GM21717 (cell line): Measurements from ENCODE around the gene C8A.

ENCODE experiments used
- ATAC-seq: cut with Tn5 transposase; IDR thresholded peaks from one replicate; pipeline ENCODE4 v1.9.1; 2021; ENCODE audit warnings: mild to moderate bottlenecking, moderate library complexity; ENCODE audit not compliant: unreplicated experiment

The C8A gene

DNA sequence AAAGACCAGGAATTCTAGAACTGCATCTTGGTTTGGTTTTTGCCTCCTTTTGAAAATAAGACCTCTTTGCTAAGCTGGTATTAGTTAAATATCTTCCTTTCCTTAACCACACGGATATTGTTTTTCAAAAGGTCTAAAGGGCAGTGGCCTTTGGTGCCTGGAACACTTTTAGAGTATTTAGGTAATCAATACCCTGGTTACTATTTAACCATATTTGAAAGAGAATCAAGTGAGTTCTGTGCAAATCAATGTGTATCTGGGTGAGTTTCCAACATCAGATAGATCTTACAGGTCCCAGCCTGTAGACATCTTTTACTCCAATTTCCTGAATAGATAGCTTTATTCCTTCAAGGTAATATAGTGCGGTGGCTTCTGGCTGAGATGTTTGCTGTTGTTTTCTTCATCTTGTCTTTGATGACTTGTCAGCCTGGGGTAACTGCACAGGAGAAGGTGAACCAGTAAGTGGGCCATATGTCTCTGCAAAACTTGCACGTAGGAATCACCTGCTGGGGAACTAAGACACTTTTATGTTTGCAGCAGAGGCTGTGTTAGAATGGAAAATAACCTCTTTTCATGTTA, at the start of gene C8A:
Gene C8A, plus strand, starts transcription at position 277 of the 579 bp plus-strand sequence. Its CDS starts 105 bp downstream, at position 382.
- no peak for ATAC-seq

DNA sequence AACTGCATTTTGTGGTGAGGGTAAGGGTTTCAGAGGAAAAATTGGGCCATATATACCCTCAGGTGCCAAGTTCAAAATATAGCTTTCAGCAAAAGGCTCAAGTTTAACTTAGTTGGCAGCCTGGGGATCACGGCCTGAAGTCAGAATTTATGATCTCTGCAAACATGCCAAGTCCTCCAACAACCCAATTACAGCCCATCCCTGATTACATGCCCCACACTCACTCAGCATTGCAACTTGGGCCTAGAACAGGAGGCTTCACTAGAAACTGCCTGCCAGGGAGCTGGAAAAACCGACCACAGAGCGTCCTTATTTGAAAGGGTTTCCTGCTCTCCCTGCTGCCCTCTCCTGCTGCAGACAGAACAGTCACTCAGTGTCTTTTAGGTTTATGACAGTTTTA, 47.8 kb upstream of the C8A start:
- ATAC-seq = no peak

DNA sequence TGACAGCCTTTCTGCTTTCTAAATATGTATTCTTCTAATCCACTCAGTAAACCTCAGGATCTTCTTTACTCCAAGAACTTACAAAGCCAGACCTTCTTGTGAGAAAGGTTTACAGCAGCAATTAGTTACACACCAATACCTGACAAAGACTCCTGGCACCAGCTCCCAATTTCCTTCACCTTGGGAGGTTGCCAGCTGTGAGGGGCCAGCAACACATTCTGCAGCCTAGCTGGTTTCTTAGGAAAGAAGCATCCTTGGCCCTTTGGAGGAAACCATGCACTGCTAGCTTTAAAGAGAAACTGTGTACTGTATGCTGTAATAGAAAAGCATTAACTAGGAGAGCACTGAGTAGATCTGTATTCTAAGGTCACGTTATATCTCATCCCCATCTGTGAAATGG, 46.2 kb upstream of the C8A start:
- no peak for ATAC-seq

DNA sequence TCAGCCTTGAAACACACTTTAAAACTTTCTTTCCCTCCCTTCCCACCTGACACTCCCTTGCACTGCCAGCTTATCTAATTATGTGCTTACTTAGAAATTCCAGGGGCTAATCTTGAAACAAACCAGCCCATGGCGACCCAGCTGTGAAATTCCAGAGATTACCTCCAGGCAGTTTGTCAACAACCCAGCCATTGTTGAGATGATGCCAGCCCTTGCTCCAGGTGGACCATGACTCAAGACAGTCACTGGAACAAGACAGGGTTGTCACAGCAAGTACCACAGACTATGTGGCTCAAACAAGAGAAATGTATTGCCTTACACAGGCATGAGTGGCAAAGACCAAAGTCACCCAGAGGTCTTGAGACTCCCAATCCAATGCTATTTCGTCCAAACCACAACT, 43.3 kb upstream of the C8A start:
- ATAC-seq = no peak

DNA sequence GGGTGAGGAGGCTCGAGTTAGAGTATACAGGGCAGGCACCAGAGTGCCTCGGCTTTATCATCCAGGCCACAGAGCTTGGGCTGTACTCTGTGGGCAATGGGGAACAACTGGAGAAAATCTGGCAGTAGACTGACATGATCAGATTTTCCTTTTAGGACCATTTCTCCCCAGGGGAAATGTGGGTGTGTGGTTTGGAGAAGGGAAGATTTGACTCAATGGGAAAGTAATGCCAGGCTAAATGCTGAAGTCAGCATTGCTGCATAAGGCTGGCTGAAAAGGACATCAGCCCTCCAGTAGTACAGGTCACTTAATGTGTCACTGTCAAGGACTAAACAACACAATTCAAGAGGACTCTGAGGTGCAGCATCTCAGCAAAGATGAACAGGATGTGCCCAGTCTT, 40.4 kb upstream of the C8A start:
- no peak for ATAC-seq

DNA sequence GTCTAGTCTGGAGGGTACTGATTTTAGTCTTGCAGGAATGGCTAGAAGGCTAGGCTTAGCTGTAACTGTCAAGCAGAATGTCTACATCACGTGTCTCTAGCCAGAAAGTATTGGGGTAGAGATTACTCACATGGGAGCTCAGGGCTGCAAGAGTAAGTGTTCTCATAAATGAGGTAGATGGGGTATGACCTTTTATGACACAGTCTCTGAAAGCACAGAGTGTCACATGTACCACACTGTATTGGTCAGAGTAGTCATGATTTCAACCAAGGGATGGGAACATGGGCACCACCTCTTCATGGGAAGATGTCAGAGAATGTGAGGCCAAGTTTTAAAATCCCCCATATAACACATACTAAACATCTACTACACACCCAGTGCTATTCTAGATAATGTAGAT, 38.3 kb upstream of the C8A start:
- ATAC-seq = no peak

DNA sequence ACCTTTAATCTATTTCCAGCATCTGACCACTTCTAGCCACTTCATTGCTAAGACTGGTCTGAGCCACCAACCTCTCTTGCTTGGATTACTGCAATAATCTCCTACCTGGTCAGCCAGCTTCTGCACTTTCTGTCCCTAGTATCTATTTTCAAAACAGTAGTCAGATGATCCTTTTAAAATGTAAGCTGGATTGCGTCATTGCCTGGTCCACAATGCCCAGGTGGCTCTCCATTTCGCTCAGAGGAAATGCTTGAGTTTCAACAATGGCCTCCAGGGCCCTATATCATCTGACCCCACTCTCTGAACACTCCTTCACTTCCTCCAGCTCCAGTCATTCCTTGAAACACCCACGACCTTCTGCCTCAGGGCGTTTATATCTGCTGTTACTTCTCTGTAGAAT, 37.7 kb upstream of the C8A start:
- peak; percentile 69 for ATAC-seq

DNA sequence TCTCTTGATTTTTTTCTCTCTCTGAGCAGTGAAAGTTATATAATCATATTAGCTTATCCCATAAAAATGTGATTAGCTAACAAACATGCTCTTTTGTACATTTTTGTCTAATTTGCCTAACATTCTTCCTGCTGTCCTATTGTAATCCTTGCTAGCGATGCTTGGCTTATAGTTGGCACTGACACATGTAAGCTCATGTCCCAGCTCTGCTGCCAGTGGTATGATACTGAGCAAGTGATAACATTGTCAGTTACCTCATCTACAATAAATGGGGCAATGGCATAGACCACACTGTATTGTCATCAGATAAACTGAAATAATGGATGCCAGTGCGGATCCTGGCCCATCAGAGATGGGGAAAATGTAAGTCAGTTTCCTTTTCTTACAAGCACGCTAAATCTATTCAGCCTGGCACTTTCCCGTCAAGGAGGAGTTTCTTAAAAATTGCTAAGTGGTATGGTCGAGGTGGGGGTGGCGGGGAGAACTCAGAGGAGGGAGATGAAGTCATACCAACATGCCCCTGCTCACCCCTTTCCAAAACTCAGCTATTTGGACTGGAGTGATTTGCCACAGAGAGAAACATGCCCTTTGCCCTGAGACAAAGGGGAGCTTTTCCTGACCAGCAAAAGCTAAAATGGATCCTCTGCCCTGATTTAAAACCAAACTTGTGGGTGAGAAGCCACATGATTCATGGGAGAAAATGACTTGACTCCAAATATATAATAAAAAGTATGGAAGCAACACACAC, 36.7 kb upstream of the C8A start:
- no peak for ATAC-seq

DNA sequence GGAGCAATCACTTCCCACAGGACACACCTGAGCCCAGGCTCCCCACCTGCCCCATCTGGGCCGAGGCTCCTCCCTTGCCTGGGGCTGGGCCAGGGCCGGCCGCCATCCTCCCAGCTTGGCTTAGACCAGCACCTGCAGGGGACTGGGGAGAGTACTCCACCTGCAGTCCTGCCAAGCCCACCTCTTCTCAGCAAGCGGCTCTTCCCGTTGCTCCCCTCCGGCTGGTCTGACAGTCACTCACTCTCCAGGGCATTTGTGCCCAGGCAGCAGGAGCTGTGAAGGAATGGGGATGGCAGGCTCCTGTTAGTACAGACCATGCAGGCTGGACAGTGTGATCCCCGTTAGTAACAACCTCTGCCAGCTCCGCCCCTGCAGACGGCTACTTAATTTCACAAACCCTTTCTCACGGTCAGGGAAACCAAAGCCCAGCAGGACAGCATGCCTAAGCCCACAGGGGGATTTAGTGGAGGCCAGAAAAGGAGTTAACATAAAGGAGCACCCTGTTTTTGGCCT, 35.2 kb upstream of the C8A start, which contains the start of gene FYB2:
Gene FYB2, minus strand, starts transcription at position 18 of the 513 bp plus-strand sequence. CDS start 114 bp downstream, outside the sequence.
- no peak for ATAC-seq

DNA sequence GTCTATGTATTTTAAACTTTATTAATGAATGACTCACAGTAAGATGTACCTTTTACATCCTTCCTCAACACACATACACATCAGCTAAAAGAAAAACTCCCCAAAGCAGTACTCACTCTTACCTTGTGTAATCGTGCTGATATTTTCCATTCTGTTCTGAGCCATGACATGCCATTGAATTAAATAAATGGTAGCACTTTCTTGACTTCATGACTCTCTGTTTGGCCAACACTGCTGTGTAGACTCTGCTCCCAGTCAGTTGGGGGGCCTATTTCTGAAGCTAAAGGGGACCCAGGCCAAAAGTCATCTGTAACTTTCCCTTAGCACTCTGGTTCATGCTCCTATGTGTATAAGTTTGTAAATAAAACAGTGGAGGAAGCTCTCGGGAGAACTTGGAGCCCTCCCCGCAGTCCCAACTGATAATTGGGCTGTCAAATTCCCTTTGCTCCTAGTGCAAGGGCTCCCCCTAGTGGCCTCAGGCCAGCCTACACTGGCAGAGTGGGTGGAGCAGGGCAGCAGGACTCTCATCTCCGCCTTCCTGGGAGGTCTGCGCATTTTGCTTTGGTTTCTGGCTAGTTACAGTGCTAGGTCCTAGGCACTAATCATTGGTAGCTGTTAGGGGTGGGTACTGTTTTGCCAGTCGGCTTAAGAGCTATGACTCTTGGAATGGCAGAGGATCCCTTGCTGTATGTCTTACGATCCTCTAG, 33.7 kb upstream of the C8A start:
- peak; percentile 73 for ATAC-seq

DNA sequence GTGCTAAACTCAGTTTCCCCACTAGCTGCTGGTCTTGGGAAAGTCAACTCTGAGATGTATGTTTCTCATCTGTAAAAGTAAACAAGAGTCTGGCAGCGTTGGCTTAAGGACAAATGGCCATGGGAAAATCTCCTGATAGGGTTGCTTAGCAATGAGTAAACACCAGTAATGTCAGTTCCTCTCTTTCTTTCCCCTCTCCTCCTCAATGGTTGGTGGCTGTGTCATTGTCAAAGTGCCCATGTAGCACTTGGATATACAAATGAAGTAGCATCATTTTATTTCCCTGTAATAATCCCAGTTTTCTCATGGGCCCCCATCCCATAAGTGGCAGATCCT, 33.2 kb upstream of the C8A start:
- ATAC-seq = no peak

DNA sequence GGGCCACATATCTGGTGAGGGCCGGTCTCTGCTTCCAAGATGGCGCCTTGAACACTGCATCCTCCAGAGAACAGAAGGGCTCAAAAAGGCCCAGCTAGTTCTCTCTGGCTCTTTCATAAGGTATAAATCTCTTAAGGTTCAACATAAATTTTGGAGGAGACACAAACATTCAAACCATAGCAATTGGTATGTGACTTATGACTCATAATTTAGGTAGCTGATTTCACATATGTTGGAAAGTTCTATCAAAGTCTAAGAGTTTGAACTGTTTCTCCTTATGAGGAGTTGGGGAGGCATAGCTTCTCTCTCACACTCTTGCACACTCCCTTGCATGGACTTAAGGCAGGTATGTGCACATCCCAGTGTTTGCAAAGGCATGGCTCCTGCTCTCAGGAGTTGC, 30.3 kb upstream of the C8A start:
- no peak for ATAC-seq

DNA sequence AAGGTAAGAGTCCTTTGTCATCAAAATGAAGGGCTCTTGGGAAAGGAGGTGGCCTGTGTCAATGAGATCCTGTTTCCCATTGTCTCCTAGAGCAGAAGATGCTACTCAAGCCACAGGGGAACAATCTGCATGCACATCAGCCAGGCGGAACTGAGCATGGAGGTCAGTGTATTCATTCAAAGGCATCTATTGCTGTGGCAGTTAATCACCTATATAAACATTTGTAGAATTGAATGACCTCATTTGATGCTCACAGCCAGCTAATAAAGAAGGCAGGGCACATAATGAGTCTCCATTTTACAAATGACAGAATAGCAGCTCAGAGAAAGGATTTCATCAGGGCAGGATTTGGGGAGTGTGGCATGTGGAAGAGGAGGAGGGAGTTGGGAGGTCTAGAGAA, 29.7 kb upstream of the C8A start:
- no peak for ATAC-seq

DNA sequence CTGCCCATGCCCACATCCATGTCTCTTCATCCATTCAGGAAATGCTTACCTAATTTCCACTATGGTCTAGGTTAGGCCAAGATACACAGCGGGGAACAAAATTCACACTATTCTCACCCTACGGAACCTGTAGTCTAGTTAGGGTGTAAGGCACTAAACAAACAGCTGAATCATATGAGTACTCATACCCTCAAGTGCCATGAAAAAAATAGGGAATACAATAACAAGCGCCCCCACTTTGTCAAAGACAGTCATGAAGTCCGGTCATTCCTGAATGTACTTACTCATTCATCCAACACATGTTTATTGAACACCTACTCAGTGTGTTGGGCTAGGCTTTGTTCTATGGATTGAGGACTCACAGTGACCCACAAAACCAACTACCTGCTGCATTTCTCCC, 29.2 kb upstream of the C8A start:
- ATAC-seq = no peak

DNA sequence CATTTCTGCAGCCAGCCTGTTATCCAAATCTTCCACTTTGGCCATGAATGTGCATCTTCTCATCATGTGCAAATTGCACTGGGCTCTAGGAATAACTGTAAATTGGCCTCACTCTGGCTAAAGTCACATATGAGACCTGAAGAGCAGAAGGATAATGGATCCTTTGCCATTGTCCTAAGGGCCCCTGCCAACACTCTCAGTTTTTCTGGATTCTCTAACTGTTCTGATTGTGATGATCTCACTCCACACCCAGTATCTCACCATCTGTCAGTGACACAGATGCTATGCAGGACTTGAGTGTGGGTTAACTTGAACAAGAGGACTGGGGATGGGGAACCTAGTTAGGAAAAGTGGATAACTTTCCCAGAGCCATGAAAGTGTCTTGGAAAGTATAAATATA, 26.9 kb upstream of the C8A start:
- no peak for ATAC-seq

DNA sequence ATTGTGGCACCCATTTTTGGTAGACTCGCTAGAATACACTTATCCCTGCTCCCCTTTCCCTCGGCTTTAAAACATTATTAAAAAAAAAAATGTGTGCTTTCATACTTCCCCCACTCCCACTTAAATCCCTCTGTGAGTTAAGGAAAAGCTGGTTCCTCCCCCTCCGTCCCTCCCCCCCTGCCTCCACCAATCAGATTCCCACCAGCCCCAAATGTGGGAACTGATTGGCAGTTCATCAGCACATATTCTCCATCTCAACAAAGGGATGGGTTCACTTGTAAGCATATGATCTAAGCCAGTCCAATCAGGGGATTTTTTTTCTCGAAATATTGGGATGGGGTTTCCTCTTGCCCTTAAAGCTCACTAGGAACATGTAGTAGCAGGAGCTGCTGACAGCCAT, 24.5 kb upstream of the C8A start:
- ATAC-seq = no peak

DNA sequence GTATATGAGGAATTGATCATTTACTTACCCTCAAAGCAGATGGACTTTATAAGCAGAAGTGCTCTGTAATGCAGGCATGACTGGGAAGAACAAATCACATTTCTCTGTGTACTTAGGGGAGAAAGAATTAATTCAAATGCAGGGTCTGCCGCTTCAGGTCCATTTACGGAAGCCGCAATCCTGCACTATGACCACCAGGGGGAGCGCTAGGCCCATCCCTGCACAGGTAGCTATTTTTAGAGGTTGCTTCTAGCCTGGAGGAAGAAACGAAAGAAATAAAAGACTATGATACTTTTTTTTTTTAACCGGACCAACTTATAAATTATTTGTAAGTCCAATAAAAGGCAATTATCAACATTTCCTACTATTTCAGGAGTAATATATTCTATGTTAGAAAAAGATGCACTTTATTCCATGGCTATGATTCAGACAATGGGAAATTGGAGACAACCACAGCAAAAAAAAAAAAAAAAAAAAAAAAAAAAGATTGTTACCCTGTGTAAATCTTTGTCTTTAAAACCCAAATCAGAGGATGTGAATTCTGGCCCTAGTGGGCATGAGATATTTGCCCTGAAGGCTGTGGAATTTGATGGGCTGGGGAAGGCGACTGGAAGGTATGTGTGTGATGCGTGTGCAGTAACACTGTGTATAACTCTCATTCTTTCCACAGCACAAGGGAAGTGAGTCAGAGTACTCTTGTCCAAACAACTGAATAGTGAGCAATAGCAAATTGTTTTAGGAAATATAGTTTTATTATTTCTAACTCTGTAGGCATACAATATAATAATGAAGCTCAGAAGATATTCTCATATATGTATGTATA, 22.5 kb upstream of the C8A start:
- peak; percentile 85 for ATAC-seq

DNA sequence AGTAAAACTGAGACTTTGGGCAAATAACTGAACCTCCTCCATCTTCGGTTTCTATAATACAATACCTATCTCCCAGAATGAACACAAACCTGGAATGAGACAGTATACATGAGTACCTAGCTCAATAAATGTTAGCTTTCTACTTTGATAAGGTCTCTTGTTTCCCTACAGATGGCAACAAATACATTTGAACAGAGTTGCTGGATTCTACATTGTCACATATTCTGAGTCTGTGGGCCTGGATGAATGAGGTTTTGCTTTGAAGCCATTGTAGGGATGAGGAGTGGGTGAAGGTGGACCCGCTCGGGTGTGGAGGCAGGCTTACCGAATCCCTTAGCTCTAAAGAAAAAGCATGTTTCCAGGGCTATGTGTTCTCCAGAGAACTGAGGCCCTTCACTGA, 21.5 kb upstream of the C8A start:
- ATAC-seq = no peak

DNA sequence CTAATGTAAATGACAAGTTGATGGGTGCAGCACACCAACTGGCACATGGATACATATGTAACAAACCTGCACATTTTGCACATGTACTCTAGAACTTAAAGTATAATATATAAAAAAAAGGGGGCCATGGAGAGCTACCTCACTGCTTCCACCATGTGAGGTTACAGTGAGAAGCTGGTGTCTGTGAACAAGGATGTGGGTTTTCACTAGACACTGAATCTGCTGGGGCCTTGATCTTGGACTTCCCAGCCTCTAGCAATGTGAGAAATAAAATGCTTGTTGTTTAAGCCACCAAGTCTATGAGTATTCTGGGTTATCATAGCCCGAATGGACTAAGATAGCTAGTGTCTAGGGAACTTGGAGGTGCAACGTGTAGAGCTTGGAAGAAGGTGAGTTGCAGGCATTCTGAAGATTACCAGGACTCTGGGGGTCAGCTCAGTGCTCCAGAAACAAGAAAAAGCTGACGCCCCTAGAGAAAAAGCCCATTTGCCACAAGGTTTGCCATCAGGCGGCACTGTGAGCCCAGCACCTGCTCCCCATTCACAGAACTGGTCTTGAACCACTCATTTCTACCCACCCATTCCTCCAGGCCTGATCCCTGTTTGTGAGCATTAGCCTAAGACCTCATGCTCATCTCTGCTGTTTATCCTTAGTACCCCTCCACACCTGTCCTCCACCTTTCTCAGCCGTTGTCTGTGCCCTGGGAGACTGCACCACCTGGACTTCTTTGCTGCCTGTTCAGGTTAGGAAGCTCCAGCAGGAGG, 20.3 kb upstream of the C8A start:
- ATAC-seq = no peak

DNA sequence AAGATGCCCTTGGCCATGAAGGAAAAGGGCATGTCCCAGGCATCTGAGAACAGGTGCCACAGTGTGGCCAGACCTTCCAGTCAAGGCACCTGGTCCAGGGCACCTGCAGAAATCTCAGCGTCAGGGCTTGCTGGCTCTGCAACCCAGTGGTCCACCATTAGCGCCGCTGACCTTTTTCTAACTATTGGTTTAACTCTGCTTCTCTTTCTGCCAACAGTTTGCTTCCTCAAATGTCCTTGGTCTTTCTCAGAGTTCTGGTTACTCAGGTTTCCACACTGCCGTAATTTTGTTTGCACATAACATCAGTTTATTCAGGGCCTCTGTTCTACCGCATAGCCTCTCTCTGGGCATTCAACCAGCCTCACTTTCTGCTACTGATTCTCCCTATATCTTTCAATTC, 18.9 kb upstream of the C8A start:
- no peak for ATAC-seq
